ENCODE results near the gene TXNRD1.
"Not testable (repeated sequence)": the region's sequence is repeated elsewhere in the genome, so short reads cannot be mapped to it uniquely, and the experiment has no call there.

The TXNRD1 gene

GRCh38 chr12:104329707-104330532 lies 114.3 kb downstream of the TXNRD1 start:
- no peak for DNase-seq

- no peak for DNase-seq
Observed at GRCh38 chr12:104331376-104331775, 115.8 kb downstream of the TXNRD1 start.

GRCh38 chr12:104332273-104332672 lies 116.7 kb downstream of the TXNRD1 start:
- not testable (repeated sequence) for DNase-seq

GRCh38 chr12:104333692-104334255 lies 118.2 kb downstream of the TXNRD1 start:
- DNase-seq = no peak

- DNase-seq = no peak
Observed at GRCh38 chr12:104334581-104334980, 119.0 kb downstream of the TXNRD1 start.

DNA sequence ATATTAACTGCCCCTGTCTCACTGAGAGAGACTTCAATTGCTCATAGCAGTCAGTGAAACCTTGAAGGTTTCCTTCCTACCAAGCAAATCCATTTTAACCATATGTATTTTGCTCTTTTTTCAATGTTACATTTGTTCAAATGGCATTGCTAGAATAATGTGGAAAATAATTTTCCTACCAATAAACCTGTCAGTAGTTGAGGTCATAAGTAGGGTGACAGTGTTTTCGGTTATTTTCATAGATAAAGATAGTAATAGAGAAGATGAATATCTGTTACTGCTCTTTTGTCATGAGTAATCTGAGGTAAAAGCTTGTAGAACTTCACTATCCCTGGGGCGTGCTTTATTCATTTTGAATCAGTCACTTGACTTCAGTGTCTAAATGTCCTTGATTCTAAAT lies 120.5 kb downstream of the TXNRD1 start:
- no peak for DNase-seq

GRCh38 chr12:104337030-104337558 lies 121.5 kb downstream of the TXNRD1 start:
- DNase-seq = no peak

DNA sequence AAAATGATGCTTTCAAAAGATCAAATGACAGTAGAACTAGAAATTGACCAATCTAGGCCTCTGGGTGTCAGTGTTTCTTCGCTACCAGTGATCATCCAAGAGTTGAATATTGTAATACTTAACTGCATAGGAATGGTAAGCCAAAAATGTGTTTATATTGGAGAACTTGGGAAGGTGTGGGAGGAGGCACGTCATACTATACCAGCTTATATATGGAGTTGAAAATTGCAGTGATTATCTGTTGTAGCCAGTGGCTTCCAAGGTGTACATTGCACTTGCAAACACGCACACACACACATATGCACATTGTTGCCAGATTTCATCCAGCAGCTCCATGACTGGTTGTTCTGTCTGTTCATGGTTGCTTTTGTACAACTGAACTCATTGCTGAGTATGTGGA lies 124.1 kb downstream of the TXNRD1 start:
- no peak for DNase-seq

DNA sequence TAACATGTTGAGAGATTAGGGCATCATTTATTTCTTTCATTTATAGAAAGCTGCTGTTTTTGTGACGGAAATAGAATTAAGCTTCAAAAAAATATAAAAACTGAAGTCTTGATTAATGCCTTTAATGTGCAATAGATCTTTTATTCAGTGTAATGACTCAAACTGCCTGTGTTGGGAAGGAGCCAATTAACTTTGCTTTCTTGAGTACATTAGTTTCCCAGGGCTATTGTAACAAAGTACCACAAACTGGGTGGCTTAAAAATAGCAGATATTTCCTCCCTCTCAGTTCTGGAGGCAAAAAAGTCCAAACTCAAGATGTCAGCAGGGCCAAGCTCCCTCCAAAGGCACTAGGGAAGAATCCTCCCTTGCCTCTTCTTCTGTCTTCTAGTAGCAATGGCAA lies 124.6 kb downstream of the TXNRD1 start:
- DNase-seq = no peak

DNA sequence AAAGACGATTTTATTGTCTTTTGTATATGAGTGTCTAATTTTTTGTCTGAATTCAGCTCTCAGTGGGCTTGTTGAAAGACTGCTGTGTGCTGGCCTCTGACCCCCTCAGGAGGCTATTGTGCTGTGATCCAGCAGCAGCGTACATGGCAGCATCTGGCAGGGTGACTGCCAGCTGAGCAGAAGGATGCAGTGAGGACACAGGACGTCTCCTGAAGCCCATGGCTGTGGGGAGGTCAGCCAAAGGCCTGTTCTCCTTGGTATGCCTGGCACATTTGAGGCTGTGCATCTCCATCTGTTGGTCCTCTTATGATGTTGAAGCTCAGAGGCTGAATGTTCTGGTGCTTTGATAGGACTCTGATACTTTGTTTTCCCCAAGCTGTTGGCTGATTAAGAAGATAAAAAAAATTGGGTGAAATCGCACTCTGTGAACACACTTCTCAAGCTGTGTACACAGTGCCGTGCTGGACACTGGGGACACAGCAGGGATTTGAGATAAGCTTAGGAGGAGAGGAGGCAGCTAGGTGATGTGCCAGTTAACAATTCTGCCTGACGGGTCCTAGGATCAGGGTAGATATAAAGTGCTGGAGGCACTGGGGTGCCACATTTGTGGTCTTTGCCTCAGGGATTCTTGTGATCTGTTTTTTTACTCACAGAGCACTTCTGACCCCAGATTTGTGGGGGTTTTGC lies 125.5 kb downstream of the TXNRD1 start:
- DNase-seq = no peak

- DNase-seq = no peak
Observed at GRCh38 chr12:104342147-104342546, 126.6 kb downstream of the TXNRD1 start.

DNA sequence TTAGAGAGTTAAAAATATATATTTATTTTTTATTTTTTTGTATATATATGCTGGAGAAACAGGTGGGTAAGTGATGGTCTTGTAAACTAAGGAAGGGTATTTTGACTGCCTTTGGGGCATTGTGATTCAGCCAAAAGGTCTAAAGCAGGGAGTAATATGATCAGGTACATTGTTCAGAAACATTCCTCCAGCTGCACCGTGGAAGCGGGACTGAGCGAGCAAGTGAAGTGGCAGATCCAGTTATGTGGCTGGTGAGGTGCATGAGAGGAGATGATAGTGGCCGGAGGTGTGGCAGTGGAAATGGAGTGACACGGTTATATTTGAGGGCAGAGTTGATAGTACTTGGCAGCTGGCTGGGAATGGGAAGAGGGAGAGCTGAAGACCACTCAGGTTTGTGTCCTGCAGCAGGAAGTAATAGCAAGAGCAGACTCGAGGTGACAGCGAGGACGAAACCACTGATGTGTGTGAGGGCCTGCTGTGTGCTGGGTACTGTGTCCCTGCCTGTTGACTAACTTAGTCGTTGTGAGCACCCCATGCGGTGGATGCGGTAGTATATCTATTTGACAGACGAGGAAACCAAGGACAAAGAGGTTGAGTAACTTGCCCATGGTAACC lies 127.2 kb downstream of the TXNRD1 start:
- DNase-seq = no peak

- DNase-seq = no peak
Observed at GRCh38 chr12:104344682-104345081, 129.1 kb downstream of the TXNRD1 start.

- DNase-seq = no peak
Observed at GRCh38 chr12:104345234-104346066, 129.9 kb downstream of the TXNRD1 start.

GRCh38 chr12:104347374-104348075 lies 131.9 kb downstream of the TXNRD1 start:
- DNase-seq = no peak

- no peak for DNase-seq
Observed at GRCh38 chr12:104348283-104348993, 132.9 kb downstream of the TXNRD1 start.

GRCh38 chr12:104348994-104349494 lies 133.5 kb downstream of the TXNRD1 start:
- no peak for DNase-seq

GRCh38 chr12:104350211-104351056 lies 134.9 kb downstream of the TXNRD1 start:
- DNase-seq = no peak

DNA sequence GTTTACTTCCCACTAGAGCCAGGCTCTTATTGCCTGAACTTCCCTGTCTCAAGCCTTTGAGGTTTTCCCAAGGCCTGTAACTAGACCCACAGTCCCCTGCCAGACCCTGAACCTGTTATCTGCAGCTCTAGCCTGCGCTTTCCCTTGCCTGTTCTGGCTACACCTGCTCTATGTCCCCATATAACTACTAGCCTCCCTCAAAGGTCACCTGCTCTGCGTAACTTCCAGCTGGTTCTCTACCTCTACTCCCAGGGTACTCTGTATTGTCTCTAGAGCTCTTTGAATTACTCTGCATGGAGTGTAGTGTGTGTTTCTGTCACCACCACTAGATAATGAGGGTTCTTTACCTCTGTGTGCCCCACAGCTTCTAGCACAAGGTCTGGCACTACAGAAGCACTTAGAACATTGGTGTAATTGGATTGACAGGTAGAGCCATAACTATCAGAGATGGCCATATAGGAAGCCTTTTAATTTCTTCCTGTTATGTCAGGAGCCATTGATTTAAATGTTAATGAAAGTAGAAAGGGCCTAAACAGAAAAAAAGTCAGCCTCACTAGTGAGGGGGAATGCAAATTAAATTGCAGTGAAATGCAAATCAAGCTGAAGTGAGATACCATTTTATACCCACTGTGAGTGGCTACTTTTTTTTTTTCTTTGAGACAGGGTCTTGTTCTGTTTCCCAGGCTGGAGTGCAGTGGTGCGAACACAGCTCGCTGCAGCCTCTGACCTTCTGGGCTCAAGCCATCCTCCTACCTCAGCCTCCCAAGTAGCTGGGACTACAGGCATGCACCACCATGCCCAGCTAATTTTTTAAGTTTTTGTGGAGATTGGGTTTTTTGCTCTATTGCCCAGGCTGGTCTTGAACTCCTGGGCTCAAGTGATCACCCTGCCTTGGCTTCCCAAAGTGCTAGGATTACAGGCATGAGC lies 135.7 kb downstream of the TXNRD1 start:
- DNase-seq = no peak

All from stimulated activated CD4-positive, alpha-beta T cell treated with anti-CD3 and anti-CD28 coated beads, Interleukin-2, amount 100 ng/mL, for 24 hours (primary cell).